ENCODE results near the gene DPF3. TPM values are rescaled to one million over a fixed set of nuclear protein-coding genes. Genes with fewer than 3 reads are reported as not detected.

The DPF3 gene
- polyA plus RNA-seq, 1 experiment = 3.6 TPM

GRCh38 chr14:72662214-72662613 is 231.7 kb downstream of the DPF3 start:
- CTCF ChIA-PET = interaction anchor here (1.0 to 1.4 kb wide), 2 partner anchors 13 to 18 kb away, joined by 3 read pairs; no protein-coding TSS in a partner anchor
- no peak for TF ChIP-seq CTCF (IDR thresholded peaks at IDR 0.05; ENCODE audit: insufficient read depth, low read depth, low read length)
- POLR2A ChIA-PET = no interaction called here

GRCh38 chr14:72657214-72657921 is 236.5 kb downstream of the DPF3 start:
- ChIA-PET POLR2A (no interaction called here), CTCF (interaction anchor here (1.1 kb wide), 1 partner anchor 16 kb away, joined by 3 read pairs; no protein-coding TSS in a partner anchor)
- DNase-seq (ENCODE audit: low read depth) = no peak
- Histone ChIP-seq H3K27me3 (ENCODE audit: control insufficient read depth, insufficient read depth, low read length) (no peaks in the 10 kb centered on the region), H3K4me3 (ENCODE audit: low read depth, low read length) (no peak overlapping the region), H3K36me3 (ENCODE audit: control insufficient read depth, insufficient read depth, low read length) (no peaks in the 10 kb centered on the region)
- no peak for TF ChIP-seq CTCF (IDR thresholded peaks at IDR 0.05; ENCODE audit: insufficient read depth, low read depth, low read length)

More at GRCh38 chr14:72662214-72662613, 231.7 kb downstream of the DPF3 start:
- no peaks in the 10 kb centered on the region for H3K27me3 ChIP-seq (ENCODE audit: control insufficient read depth, insufficient read depth, low read length)
- no peak overlapping the region for H3K4me3 ChIP-seq (ENCODE audit: low read depth, low read length)
- H3K36me3 ChIP-seq (ENCODE audit: control insufficient read depth, insufficient read depth, low read length) = no peaks in the 10 kb centered on the region
- no peak for DNase-seq (ENCODE audit: low read depth)

- no peak overlapping the region for H3K4me3 ChIP-seq (ENCODE audit: low read depth, low read length)
- DNase-seq (ENCODE audit: low read depth) = no peak
- CTCF ChIA-PET = interaction anchor here (1.1 to 1.4 kb wide), 2 partner anchors 8 to 136 kb away, joined by 3 read pairs; no protein-coding TSS in a partner anchor
- POLR2A ChIA-PET = no interaction called here
- no peaks in the 10 kb centered on the region for H3K36me3 ChIP-seq (ENCODE audit: control insufficient read depth, insufficient read depth, low read length)
- TF ChIP-seq CTCF (IDR thresholded peaks at IDR 0.05; ENCODE audit: insufficient read depth, low read depth, low read length) = no peak
- H3K27me3 ChIP-seq (ENCODE audit: control insufficient read depth, insufficient read depth, low read length) = no peaks in the 10 kb centered on the region
These were observed 240.9 kb downstream of the DPF3 start for GRCh38 chr14:72653026-72653425.

GRCh38 chr14:72652179-72652578 is 241.7 kb downstream of the DPF3 start:
- POLR2A ChIA-PET = no interaction called here
- Histone ChIP-seq H3K27me3 (ENCODE audit: control insufficient read depth, insufficient read depth, low read length) (no peaks in the 10 kb centered on the region), H3K36me3 (ENCODE audit: control insufficient read depth, insufficient read depth, low read length) (no peaks in the 10 kb centered on the region), H3K4me3 (ENCODE audit: low read depth, low read length) (no peak overlapping the region)
- CTCF ChIA-PET = interaction anchor here (0.6 kb wide), 1 partner anchor 20 kb away, joined by 3 read pairs; no protein-coding TSS in a partner anchor
- TF ChIP-seq CTCF (IDR thresholded peaks at IDR 0.05; ENCODE audit: insufficient read depth, low read depth, low read length) = no peak
- no peak for DNase-seq (ENCODE audit: low read depth)

- no peak for TF ChIP-seq CTCF (IDR thresholded peaks at IDR 0.05; ENCODE audit: insufficient read depth, low read depth, low read length)
- Histone ChIP-seq H3K27me3 (ENCODE audit: control insufficient read depth, insufficient read depth, low read length) (no peaks in the 10 kb centered on the region), H3K4me3 (ENCODE audit: low read depth, low read length) (no peak overlapping the region), H3K36me3 (ENCODE audit: control insufficient read depth, insufficient read depth, low read length) (no peaks in the 10 kb centered on the region)
- POLR2A ChIA-PET = no interaction called here
- no peak for DNase-seq (ENCODE audit: low read depth)
- CTCF ChIA-PET = no interaction called here
These were observed 242.2 kb downstream of the DPF3 start for GRCh38 chr14:72651714-72652113.
